IMR-90 (cell line): Measurements from ENCODE around the gene VPS54.

Experiments
- BHLHE40 ChIP-seq: fragments of 150-350 bp; IDR thresholded peaks from 2 replicates; pipeline ENCODE4 v1.6.1; 2016; ENCODE audit warnings: mild to moderate bottlenecking, low read depth, low read length
- CEBPB ChIP-seq: IDR thresholded peaks from 2 replicates; pipeline ENCODE4 v1.6.1; 2012; ENCODE audit warnings: low read depth, low read length, improper control_type of control experiment
- CTCF ChIP-seq: conservative IDR thresholded peaks from 2 replicates; pipeline ENCODE4 v1.5.1; 2012; ENCODE audit warnings: mild to moderate bottlenecking, low read depth, low read length, improper control_type of control experiment
- ELK1 ChIP-seq: fragments of 150-350 bp; IDR thresholded peaks from 2 replicates; pipeline ENCODE4 v1.6.1; 2016; ENCODE audit warnings: low read depth, mild to moderate bottlenecking, low read length, moderate library complexity, borderline replicate concordance
- FOS ChIP-seq: fragments of 150-350 bp; IDR thresholded peaks from 2 replicates; pipeline ENCODE4 v1.6.1; 2016; ENCODE audit warnings: low read depth, low read length
- MAFK ChIP-seq: IDR thresholded peaks from 2 replicates; pipeline ENCODE4 v1.6.1; 2012; ENCODE audit warnings: low read depth, low read length, improper control_type of control experiment
- MXI1 ChIP-seq: IDR thresholded peaks from 2 replicates; pipeline ENCODE4 v1.6.1; 2012; ENCODE audit warnings: low read depth, mild to moderate bottlenecking, low read length, moderate library complexity, borderline replicate concordance
- NFE2L2 ChIP-seq: fragments of 150-350 bp; IDR thresholded peaks from 2 replicates; pipeline ENCODE4 v1.6.1; 2016; ENCODE audit warnings: low read depth, mild to moderate bottlenecking, low read length
- POLR2A ChIP-seq: IDR thresholded peaks from 2 replicates; pipeline ENCODE4 v1.6.1; 2012; ENCODE audit warnings: mild to moderate bottlenecking, low read depth, low read length
- RAD21 ChIP-seq: IDR thresholded peaks from 2 replicates; pipeline ENCODE4 v1.6.1; 2012; ENCODE audit warnings: low read length, improper control_type of control experiment
- RFX5 ChIP-seq: IDR thresholded peaks from 2 replicates; pipeline ENCODE4 v1.8.0; 2012; ENCODE audit warnings: low read depth, mild to moderate bottlenecking, low read length, moderate library complexity
- SMC3 ChIP-seq: fragments of 150-350 bp; IDR thresholded peaks from 2 replicates; pipeline ENCODE4 v1.6.1; 2016; ENCODE audit warnings: low read depth, mild to moderate bottlenecking, antibody characterized with exemption, low read length, moderate library complexity
- USF2 ChIP-seq: fragments of 150-350 bp; IDR thresholded peaks from 2 replicates; pipeline ENCODE4 v1.6.1; 2017; ENCODE audit warnings: mild to moderate bottlenecking, antibody characterized with exemption, low read length, low read depth

GRCh38 chr2:64005707-64006356, 13.4 kb downstream of the VPS54 start:
- TF ChIP-seq POLR2A, result no peak
- TF ChIP-seq USF2, result no peak
- no peak for TF ChIP-seq RAD21
- no peak for TF ChIP-seq CTCF
- TF ChIP-seq ELK1, result no peak
- TF ChIP-seq SMC3, result no peak
- TF ChIP-seq MXI1, result no peak
- no peak for TF ChIP-seq CEBPB
- TF ChIP-seq RFX5, result no peak
- no peak for TF ChIP-seq FOS
- TF ChIP-seq MAFK, result no peak
- TF ChIP-seq BHLHE40, result no peak
- no peak for TF ChIP-seq NFE2L2
